ENCODE data around the gene IGLON5.

Gene IGLON5

DNA sequence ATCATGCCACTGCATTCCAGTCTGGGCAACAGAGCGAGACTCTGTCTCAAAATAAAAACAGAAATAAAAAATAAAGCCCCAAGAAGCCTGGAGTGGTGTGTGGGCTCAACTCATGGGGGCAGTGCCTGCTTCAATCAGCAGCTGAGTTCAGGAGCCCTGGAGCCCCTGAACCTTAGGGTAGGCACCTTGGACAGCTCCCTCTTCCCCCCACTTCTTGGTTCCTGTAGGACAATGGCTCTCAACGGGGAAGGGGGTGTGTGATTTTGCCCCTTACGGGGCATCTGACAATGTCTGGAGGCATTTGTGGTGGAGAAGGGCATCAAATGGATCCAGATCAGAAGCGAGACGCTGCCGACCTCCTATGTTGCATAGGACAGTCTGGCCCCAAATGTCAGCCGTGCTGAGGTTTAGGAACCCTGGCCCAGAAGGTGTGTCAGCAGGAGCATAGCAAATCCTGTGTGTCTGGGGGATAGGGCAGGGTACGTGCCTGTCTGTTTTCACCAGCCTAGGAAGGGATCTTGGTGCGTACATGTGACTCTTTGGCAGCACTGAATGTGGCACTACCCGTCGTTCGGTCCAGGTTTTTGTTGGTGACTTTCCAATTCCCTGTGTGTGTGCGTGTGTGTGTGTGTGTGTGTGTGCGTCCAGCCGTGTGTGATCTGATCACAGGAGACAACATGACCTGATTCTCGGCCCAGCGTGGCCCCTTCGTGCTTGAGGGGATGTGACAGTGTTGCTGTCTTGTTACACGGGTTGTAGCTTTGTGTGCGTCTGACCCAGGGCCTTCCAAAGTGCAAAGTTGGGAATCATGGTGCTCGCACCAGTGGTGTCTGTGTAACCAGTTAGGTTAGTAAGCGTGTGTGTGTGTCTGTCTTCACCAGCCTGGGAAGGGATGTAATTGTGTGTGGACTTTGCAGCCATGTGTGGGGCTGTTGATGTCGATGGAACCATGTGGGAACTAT lies 7.5 kb downstream of the IGLON5 start:
- peak; percentile 87 for DNase-seq

DNA sequence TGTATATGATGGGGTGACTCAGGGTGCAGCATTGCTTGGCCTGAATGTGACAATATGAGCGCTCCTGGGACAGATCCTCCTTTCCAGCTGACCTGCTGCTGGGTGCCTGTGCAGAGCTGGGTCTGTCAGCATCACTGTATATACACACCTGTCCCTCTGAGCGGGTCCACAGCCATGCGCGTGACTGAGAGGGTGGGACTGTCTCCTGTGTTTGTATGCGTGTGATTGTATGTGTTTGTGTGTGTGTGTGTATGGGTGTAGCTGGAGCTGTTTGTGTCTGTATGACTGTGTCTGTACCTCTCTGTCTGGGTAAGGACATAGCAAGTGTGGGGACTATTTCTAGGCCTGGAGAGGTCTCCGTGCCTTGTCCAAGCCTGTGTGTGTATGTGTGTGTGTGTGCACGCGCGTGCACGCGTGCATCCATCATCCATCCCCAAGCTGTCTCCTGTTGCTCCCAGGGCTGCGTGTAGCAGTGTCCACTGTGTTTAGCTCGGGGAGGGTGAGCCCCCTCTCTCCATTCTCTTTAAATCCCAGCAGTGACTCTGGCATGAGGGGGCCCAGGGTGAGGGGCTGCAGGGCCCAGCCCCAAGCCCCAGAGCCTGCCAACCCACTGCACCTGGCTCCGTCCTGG lies 8.3 kb downstream of the IGLON5 start:
- peak; percentile 84 for DNase-seq

DNA sequence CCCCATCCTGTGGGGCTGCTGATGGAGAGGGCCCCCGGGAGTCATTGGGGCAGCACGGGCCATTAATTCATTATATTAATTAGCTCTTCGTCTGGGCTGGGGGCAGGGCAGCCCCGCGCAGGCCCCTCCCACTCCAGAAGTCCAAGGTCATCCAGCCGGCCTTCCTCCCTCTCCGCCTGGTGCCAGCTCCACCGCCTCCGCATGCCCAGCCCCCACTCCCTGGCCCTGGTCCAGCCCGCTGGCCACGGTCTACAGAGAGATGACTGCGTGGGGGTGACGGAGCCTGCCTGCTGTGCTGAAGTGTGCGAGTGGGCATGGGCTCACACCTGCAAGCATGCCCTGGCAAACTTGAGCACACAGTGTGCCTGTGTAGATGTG lies 8.8 kb downstream of the IGLON5 start:
- DNase-seq, result no peak

DNA sequence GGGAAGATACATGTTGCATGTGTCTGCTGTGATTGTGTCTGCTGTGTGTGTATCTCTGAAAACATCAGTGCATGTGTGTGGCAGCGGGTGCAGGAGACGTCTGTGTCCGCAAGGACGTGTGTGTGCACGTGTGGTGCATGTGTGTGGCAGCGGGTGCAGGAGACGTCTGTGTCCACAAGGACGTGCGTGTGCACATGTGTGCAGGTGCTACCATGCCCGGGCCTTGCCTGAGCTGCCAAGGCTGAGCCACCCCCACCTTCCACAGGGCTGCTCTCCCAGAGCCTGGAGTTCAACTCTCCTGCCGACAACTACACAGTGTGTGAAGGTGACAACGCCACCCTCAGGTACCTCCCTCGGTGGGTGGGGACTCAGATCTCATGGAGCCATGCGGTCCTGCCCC lies 10.4 kb downstream of the IGLON5 start:
- DNase-seq, result no peak

DNA sequence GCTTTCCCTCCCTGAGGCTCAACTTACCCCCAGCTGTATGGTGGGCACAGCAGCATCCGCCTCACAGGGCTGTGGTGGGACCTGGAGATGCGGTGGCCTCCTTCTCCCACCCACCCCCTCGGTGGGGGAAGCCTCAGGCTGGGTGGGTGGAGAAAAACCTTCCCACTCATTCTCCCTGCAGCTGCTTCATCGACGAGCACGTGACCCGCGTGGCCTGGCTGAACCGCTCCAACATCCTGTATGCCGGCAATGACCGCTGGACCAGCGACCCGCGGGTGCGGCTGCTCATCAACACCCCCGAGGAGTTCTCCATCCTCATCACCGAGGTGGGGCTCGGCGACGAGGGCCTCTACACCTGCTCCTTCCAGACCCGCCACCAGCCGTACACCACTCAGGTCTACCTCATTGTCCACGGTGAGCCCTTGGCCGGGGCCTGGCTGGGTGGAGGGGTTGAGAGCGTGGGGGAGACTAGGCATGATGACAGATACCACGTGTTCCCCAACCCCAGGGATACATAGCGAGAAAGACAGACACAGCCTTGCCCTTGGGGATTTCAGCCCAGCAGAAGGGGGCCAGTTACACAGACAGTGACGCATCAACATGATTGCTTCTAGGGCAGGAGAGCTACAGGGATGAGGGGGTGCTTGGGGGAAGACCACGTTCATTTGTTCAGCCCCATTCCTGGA lies 12.2 kb downstream of the IGLON5 start:
- DNase-seq, result peak; percentile 67

DNA sequence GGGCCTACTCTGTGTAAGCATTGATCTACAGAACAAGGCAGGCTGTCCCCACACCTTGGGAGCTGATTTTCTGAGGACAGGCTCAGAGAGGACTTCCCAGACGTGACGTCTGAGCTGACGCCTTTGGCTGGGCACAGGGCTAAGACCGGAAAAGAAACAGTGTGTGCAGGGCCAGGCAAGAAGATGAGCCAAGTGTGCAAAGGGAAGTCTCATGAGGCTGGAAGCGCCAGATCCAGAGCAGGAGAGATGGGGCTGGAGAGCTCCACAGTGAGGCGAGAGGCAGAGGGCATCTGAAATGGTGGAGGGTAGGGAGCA lies 12.7 kb downstream of the IGLON5 start:
- peak; percentile 42 for DNase-seq

DNA sequence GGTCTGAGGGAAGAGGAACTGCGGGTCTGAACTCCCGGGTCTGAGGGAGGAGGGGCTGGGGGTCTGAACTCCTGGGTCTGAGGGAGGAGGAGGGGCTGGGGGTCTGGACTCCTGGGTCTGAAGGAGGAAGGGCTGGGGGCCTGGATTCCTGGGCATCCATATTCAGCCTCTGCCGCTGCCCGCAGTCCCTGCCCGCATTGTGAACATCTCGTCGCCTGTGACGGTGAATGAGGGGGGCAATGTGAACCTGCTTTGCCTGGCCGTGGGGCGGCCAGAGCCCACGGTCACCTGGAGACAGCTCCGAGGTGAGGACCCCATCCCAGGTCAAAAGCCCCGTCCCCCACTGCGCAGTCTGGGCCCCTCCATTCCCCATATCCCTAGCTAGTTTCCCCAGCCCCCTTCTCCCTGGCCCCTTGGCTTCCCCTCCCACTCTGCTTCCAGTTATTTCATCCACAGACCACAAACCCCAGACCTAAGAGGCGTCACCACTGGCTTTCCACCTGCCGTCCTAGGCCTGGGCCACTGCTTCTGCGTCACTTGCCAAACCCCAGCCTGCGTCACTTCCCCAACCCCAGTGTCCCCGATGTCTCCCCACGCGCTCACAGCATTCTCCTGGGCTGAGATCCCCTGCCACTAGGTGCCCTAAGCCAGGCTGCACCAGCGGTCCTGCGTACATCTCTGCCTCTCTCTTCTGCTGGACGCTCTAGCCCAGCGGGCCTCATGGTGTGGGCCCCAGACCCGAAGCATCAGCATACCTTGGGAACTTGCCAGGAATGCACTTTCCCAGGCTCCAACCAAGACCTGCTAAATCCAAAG lies 13.9 kb downstream of the IGLON5 start:
- no peak for DNase-seq

DNA sequence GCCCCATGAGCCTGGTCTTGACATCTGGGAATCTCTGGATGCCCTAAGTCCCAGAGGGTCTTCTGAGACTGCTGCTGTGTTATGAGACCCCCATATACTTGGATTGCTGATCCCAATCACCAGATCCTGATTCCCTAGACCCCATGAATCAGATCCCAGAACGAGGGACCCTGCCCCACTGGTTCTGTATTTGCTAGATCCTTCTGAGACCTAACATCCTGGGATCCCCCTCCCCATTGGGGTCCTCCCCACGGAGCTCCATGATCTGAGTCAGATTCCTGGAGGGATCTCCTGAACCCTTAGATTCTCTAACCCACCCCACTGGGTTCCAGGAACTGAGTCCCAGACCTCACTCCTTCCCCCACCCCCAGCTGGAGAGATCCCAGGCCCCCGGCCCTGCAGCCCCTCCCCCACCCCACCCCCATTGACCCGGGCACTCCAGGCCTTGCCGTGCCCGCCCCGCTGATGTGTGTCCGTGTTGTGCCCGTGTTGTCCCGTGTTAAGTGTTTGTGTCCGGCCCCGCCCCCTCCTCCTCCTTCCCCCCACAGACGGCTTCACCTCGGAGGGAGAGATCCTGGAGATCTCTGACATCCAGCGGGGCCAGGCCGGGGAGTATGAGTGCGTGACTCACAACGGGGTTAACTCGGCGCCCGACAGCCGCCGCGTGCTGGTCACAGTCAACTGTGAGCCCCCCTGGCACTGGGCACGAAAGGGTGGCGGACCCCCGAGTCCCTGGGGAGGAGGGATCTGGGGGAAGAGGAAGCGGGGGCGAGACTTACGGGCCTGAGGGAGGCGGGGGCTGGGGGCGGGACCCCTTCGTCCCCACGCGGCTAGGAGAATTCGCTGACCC lies 15.0 kb downstream of the IGLON5 start:
- DNase-seq, result no peak

DNA sequence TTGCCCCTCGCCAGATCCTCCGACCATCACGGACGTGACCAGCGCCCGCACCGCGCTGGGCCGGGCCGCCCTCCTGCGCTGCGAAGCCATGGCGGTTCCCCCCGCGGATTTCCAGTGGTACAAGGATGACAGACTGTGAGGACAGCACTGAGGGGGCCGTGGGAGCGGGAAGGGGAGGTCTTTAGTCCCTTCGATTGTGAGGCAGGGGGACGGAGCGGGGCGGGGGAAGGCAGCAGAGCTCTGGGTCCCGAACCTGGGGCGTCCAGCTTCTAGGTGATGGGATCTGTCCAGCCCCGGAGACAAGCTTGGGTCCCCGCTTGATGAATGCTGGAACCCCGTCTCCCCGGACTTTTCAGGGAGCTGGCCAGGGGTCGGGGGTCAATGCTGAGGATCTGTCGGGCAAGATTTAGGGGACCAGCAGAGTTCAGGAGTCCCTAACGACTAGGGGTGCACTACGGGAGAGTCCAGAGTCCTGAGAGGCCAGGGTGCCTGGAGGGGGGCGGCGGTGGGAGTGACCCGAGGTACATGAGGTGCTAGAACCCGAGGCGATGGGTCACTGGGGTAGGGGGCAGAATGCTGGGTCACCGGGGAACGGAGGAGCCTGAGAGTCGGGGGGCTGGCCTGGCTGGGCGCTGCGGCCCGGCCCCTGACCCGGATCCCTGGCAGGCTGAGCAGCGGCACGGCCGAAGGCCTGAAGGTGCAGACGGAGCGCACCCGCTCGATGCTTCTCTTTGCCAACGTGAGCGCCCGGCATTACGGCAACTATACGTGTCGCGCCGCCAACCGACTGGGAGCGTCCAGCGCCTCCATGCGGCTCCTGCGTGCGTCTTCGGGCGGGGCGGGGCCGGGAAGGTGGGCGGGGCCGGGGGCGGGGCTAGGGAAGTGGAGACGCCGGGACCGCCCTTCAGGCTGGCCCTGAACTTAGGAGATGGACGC lies 15.9 kb downstream of the IGLON5 start:
- DNase-seq, result peak; percentile 76

DNA sequence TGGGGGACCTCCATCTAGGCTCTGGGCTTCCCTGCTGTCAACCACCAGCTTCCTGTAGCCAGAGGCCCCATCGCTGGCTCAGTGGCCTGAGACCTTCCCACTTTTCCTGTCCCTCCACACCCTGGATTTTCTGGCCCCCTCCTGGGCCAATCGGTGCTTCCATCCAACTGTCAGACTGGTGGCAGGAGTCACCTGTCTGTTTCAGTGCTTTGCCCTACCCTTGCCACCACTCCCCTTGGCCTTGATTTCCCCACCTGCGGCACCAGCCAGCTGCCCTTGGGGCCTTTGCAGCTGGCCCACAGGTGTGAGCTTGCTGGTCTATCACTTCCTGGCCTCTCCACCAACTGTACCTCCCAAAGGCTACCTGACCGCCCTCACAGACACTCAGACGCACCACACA lies 18.0 kb downstream of the IGLON5 start:
- no peak for DNase-seq

DNA sequence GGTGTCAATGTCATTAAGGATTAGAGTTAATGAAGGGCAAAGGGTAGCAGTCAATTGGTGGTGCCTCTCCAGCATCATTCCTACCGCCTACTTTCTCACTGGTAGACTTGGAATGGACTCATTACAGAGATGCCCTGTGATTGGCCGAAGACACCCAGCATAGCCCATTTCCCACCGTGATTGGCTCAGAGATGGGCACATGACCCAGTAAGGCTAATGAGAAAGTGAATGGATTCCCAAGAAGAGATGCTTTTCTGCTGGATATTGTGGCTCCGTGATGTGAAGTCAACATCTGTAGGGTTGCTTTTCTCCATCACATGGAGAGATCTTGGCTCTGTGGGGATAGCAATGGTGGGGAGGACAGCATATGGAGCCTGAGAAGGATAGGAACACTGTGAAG lies 18.9 kb downstream of the IGLON5 start:
- no peak for DNase-seq

DNA sequence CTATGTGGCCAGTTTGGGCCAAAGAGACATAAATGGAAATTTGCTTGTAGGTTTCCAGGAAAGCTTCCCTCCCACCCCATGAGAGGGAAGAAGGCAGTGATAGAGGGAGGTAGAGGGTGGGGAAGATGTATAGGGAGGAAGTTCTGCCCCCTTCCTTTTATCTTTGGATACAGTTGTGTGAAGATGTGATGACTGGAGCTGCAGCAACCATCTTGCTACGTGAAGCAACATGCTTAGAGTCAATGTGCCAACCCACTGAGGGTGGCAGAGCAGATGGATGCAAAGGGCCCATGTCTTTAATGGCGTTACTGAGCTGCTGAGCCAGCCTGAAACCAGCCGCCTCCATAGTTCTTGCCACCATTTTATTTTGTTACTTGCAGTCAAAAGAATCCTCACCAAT lies 19.7 kb downstream of the IGLON5 start:
- DNase-seq, result no peak

DNA sequence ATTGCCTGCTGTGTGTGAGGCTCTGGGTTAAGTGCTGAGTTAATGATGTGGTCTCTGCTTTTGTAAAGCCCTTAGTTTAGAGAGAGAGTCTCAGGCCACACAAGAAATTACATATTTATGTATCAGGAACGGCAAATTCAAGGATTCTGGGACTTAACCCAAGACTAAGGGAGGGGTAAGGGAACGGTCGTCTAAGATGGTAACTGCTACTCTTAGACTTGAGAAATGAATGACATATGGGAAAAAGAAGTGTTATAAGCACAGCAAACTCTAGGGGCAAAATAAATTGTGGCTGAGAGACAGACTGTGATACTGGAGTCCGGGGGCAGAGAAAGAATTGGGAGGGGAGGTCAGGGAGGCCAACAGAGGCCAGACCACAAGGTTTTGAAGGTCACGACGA lies 20.3 kb downstream of the IGLON5 start:
- DNase-seq, result no peak

DNA sequence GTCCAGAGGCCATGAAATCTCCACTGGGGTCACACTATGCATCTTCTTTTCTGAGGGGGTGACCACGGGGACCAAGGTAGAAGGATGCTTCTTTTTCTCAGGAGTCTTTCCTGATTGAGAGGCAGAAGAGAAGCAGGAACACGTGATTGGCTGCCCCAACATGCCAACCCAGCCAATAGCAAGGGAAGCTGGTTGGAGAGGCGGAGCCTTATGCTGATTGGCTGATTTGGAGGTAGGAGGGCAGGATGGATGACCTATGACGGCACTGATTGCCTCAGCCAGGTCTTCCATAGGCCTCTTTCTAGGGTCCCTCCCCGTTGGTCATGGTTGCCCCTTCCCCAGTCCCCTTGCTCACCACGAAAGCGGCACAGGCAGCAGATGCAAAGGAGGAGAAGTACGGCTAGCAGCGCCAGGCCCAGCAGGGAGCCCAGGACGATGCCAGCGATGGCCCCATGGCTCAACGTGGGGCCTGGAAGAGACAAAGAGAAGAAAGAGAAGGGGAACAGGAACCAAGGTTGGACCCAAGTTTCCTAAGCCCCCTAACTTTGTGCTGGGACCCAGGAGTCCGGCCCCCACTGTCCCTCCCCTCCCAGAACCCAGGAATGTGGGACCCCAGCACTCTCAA lies 22.5 kb downstream of the IGLON5 start:
- no peak for DNase-seq

DNA sequence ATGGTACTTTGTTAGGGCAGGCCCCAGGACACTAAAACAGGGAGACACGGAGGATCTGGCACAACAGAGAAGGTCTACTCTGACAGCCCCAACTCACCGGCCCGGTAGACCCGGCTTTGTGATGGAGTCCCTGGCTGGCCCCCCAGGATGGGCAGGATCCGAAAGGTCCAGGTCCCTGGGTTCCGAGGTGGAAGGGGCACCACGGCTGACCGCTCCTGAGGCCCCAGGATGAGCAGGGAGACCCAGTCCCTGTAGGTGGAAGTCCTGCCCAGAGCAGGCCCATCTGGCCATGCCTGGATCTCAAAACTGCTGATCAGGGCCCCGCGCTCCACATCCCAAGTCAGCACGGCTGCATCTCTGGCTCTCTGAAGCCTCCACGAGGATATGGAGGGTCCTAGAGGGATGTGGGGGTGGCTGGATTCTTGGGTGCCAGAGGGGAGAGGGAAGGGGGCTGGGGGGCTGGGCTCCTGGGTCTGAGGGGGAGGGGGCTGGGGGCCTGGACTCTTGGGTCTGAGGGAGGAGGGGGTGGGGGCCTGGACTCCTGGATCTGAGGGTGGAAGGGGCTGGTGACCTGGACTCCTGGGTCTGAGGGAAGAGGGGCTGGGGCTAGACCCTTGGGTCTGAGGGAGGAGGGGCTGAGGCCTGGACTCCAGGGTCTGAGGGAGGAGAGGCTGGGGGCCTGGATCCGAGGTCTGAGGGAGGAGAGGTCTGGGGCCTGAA lies 25.9 kb downstream of the IGLON5 start:
- no peak for DNase-seq

DNA sequence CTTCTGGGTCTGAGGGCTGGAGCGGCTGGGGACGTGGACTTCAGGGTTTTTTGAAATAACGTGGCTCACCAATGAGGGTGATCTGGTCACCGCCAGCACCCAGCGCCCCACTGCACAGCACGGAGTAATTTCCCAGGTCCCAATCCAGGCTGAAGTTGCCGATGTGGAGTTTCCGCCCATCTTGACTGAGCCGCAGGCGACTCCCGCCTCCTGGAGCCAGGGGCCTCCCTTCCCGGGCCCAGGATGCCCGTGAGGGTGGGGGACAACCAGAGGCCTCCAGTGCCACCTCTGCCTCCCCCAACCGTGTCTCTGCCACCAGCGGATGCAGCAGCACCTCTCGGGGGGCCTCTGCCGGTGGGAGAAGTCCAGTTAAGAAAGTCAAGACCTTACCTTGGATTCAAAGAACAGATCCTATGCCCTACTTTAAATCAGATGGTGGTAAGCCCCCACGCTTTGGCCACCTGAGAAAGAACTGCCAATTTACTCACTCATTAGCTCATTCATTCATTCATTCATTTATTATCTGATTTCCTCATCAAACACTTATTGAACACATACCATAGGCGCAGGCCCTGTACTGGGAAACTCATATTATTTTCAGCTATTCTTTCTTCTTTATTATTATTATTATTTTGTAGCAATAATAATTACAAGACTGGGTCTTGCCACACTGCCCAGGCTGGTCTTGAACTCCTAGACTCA lies 26.6 kb downstream of the IGLON5 start:
- DNase-seq, result no peak

DNA sequence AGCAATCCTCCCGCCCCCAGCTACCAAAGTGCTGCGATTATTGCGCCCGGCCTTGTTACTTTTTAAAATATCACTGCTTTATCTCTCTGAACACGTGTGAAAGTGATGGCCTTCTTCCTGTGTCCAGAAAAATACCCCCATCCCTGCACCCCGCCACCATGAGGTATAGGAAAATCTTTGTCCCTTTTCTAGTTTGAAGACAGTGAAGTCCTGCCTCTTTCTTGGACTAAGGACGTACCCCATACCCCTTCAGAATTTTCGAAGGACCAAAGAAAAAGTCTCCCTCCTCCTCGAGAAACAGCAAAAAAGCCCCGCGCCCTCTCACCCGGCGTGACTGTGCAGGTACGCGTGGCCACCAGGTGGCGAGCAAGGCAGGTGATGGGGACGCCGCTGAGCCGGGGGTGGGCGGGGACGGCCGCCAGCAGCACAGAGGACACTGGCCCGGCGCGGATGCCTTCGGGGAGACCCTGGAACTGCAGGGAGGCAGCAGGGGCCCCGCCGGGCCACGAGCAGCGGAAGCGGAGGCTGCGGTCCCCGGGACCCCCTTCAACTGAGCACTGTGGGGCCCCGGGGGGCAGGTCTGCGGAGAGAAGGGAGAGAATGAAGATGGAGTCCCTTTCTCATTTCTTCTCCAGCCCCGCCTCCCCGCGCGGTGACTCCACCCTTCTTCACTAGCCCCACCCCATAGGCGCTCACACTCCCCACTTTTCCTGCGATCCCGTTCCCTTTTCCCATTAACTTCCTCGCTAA lies 27.3 kb downstream of the IGLON5 start:
- peak; percentile 94 for DNase-seq

DNA sequence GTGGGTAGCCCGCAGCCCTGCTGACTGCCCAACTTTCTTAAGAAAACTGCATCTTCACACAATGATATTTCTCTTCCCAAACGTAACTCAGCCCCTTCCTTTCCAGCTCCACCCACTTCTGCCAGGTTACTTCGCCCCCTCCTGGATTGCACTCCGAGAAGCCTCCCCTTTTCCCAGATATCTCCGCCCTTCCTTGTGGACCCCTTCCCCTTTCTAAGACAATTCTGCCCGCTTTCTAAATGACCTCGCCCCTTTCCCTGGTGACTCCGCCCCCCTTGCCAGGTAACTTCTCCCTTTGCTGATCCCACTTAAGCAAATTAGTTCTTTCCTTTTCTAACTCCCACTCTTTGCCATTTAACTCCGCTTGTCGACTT lies 27.9 kb downstream of the IGLON5 start:
- DNase-seq, result peak; percentile 82
